GM21737 (cell line): ENCODE data around the gene GPC4.
"Not testable (repeated sequence)": the region's sequence is repeated elsewhere in the genome, so short reads cannot be mapped to it uniquely, and the experiment has no call there.

ENCODE experiments used
- ATAC-seq: cut with Tn5 transposase; IDR thresholded peaks from one replicate; pipeline ENCODE4 v1.9.1; 2021; ENCODE audit warnings: mild to moderate bottlenecking, moderate library complexity; ENCODE audit not compliant: unreplicated experiment

The GPC4 gene

GRCh38 chrX:133370696-133371275 is 44.5 kb downstream of the GPC4 start:
- no peak for ATAC-seq

- ATAC-seq = no peak
These were observed 46.2 kb downstream of the GPC4 start for GRCh38 chrX:133369065-133369464.

- ATAC-seq = no peak
These were observed 48.6 kb downstream of the GPC4 start for GRCh38 chrX:133366735-133367134.

- no peak for ATAC-seq
These were observed 49.2 kb downstream of the GPC4 start for GRCh38 chrX:133365871-133366611.

GRCh38 chrX:133364865-133365264 is 50.4 kb downstream of the GPC4 start:
- no peak for ATAC-seq

GRCh38 chrX:133364196-133364595 is 51.1 kb downstream of the GPC4 start:
- no peak for ATAC-seq

GRCh38 chrX:133362538-133362937 is 52.8 kb downstream of the GPC4 start:
- ATAC-seq = no peak

GRCh38 chrX:133359466-133359865 is 55.8 kb downstream of the GPC4 start:
- ATAC-seq = no peak

GRCh38 chrX:133353233-133353632 is 62.1 kb downstream of the GPC4 start:
- ATAC-seq = no peak

- no peak for ATAC-seq
These were observed 64.5 kb downstream of the GPC4 start for GRCh38 chrX:133350751-133351150.

- ATAC-seq = no peak
These were observed 69.3 kb downstream of the GPC4 start for GRCh38 chrX:133346026-133346425.

- no peak for ATAC-seq
These were observed 75.7 kb downstream of the GPC4 start for GRCh38 chrX:133339566-133339965.

- ATAC-seq = no peak
These were observed 78.0 kb downstream of the GPC4 start for GRCh38 chrX:133337250-133337649.

- no peak for ATAC-seq
These were observed 80.3 kb downstream of the GPC4 start for GRCh38 chrX:133335027-133335426.

- ATAC-seq = no peak
These were observed 82.0 kb downstream of the GPC4 start for GRCh38 chrX:133333154-133333750.

- ATAC-seq = no peak
These were observed 82.6 kb downstream of the GPC4 start for GRCh38 chrX:133332737-133333136.

GRCh38 chrX:133330956-133331355 is 84.3 kb downstream of the GPC4 start:
- ATAC-seq = no peak

GRCh38 chrX:133325422-133325821 is 89.9 kb downstream of the GPC4 start:
- ATAC-seq = no peak

GRCh38 chrX:133323431-133323830 is 91.9 kb downstream of the GPC4 start:
- ATAC-seq = no peak

GRCh38 chrX:133322269-133322668 is 93.0 kb downstream of the GPC4 start:
- ATAC-seq = not testable (repeated sequence)

- ATAC-seq = no peak
These were observed 93.8 kb downstream of the GPC4 start for GRCh38 chrX:133321451-133321850.

GRCh38 chrX:133314281-133314680 is 101.0 kb downstream of the GPC4 start:
- ATAC-seq = no peak
